22Rv1 (cell line): Measurements from ENCODE around the gene TMTC1.

Experiments used
- H3K27ac ChIP-seq: fragments of 450-650 bp; 2 replicates; pipeline ENCODE4 v1.5.1; 2017
- ZFX ChIP-seq: fragments of 450-650 bp; IDR thresholded peaks from 2 replicates; pipeline ENCODE4 v1.6.1; 2017; ENCODE audit warnings: antibody characterized with exemption, borderline replicate concordance
- TF ChIP-seq, protein P1 (sequence below): fragments of 450-650 bp; IDR thresholded peaks from 2 replicates; pipeline ENCODE4 v1.5.1; 2017; ENCODE audit warnings: mild to moderate bottlenecking

TMTC1 gene

DNA sequence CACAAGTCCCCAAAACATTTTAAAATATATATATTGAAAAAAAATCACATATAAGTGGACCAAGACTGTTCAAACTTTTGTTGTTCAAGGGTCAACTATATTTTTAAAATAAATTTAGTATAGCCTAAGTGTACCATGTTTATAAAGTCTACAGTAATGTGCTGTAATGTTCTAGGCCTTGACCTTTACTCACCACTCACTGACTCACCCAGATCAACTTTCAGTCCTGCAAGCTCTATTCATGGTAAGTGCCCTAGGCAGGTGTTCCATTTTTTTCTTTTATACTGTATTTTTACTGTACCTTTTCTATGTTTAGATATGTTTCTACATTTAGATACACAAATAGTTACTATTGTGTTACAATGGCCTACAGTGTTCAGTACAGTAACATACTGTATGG is 23.4 kb upstream of the TMTC1 start:
- no peak for TF ChIP-seq ZFX
- TF ChIP-seq, protein P1, sequence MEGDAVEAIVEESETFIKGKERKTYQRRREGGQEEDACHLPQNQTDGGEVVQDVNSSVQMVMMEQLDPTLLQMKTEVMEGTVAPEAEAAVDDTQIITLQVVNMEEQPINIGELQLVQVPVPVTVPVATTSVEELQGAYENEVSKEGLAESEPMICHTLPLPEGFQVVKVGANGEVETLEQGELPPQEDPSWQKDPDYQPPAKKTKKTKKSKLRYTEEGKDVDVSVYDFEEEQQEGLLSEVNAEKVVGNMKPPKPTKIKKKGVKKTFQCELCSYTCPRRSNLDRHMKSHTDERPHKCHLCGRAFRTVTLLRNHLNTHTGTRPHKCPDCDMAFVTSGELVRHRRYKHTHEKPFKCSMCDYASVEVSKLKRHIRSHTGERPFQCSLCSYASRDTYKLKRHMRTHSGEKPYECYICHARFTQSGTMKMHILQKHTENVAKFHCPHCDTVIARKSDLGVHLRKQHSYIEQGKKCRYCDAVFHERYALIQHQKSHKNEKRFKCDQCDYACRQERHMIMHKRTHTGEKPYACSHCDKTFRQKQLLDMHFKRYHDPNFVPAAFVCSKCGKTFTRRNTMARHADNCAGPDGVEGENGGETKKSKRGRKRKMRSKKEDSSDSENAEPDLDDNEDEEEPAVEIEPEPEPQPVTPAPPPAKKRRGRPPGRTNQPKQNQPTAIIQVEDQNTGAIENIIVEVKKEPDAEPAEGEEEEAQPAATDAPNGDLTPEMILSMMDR, result no peak

DNA sequence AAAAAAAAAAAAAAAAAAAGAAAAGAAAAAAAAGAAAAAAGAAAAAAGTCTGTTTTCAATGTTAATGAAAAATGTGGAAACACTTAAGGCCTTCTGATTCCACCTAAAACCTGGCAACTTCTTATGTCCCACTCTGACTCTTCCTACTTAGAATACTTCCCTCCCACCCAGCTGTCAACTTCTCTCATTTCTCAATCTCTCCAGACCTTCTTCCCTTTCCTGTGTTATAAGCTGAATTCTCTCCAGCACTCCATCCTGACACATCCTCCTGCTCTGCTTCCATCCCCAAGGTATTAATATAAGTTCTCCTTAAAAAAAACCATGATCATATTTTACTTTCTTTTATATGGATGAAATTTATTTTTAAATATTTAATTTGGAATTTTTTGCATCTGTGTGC is 20.3 kb upstream of the TMTC1 start:
- H3K27ac ChIP-seq, result no peak overlapping the region
- TF ChIP-seq, protein P1, result no peak
- TF ChIP-seq ZFX, result no peak

More for the DNA sequence above, 23.4 kb upstream of the TMTC1 start:
- H3K27ac ChIP-seq, result no peak overlapping the region

DNA sequence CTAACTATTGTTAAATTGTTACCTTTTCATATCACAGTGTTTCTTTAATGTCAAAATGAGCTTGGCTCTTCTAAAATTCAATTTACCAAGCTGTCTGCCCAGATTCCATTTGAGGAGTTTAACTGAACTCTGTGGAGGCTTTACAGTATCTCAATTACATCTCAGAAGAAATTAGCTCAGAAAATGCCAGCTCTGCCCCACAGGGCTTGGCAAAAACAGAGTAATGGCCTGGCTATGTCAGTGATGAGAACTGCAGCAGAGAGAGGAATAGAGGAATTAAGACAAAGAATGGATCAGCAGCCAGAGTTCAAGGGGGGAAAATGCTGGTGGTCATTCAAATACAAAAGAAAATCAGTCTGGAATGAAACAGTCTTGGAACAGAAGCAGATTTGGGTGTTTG is 15.8 kb upstream of the TMTC1 start:
- H3K27ac ChIP-seq, result no peak overlapping the region

DNA sequence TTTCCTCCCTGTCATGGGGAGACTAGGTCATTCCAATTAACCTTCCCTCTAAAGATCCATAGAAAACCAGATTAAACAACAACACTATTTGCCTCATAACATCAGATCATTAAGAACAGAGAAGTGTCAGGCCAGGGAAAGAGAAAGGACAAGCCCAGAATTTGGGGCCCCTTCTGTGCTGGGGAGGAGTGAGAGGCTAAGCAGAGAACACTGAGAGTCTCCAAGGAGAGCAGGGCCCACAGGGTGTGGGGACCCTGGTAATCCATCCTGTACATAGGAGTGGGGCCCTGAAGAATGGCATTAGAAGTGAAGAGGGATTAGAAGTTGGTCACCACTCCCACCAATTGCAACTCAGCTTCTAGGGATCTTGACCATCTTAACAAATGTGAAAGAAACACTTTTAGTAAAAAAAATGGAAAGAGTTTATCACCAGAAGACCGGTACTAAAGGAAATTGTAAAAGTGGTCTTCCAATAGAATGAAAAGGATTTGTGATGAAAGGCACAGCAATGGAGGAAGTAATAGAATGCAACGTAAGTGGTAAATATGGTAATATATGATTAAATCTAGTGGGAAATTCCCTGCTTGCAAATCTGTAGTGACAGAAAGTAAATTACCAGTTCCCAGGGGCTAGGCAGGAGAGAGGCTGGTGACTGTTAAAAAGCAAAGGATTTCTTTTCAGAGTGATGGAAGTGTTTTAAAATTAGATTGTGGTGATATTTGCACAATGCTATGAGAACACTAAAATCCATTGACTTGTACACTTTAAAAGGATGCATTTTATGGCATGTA is 14.0 kb upstream of the TMTC1 start:
- TF ChIP-seq, protein P1, result no peak
- H3K27ac ChIP-seq, result no peak overlapping the region

More for the DNA sequence above, 15.8 kb upstream of the TMTC1 start:
- TF ChIP-seq ZFX, result no peak
- TF ChIP-seq, protein P1, result no peak

DNA sequence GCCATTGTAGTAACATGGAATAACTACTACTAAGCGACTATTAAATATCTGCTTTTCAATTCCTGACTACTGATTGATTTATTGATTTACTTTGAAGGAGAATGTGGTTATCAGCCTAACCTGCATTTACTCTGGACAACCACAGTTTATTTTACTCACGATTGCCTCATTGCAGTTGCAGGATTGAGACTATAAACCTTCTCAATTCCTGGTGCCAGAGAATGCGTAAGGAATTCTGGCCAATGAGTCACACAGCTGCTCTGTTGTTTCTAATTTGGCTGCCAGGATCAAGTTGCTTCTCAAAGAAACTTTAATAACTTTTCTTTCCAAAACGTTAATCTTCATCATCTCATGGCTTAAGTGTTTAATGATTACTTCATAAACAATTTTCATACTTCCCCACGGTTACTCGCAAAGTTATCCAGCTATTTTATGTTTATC is 13.1 kb upstream of the TMTC1 start:
- TF ChIP-seq, protein P1, result no peak
- no peak for TF ChIP-seq ZFX
- H3K27ac ChIP-seq, result no peak overlapping the region

DNA sequence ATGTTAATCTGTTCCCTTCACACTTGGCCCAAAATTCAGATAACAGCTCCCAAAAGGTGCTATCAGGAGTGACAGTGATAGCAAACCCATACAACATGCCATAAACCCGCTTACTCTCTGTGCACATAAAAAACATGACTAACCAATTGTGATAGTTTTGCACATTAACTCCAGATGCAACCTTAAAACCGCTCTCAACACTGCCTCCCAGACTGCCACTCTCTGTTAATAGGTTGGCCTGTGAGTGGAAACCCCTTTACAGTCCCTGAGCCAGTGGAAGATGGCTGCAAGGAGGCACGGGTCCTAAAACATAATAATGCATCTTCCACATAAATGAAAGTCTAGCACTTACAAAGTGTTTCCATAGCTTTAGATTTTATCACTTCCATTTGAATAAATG is 12.0 kb upstream of the TMTC1 start:
- no peak overlapping the region for H3K27ac ChIP-seq
- TF ChIP-seq ZFX, result no peak
- TF ChIP-seq, protein P1, result no peak

DNA sequence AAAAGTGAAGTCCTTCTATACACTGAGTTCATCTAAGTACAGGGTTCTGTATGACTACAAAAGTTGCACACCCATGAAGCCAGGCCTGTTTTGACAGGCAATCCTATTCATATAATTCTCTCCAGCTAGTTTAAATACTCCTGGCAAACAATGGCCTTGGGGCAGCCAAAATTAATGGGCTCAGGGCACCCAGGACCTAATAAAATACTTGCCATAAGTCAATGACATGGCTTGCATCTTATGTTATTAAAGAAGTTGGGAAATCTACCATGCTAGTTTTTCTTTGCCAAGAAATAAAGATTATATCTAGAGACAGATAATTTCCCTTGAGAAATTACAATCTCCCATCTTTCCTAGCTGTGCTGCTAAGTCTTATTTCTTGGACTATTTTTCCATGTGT is 11.1 kb upstream of the TMTC1 start:
- no peak for TF ChIP-seq ZFX
- TF ChIP-seq, protein P1, result no peak
- H3K27ac ChIP-seq, result no peak overlapping the region
